Endothelial cell of umbilical vein (primary cell): ENCODE data around the gene MRTFA. TPM values are rescaled to one million over a fixed set of nuclear protein-coding genes. Genes with fewer than 3 reads are reported as not detected.

Experiments used
- BruUV-seq: library from RNA; stranded (reverse); fragments of 400-500 nt; replicated peaks from 2 replicates; lab custom pipeline; 2021; lab: Mats Ljungman, UMichigan
- CTCF ChIA-PET: fragments of 300-600, 350-600 bp; sonication (Branson Sonifier 250); formaldehyde crosslinking; loops from one replicate; lab custom pipeline; 2021; ENCODE audit warnings: antibody characterized with exemption, inconsistent platforms; lab: Charles Lee
- POLR2A ChIA-PET: fragments of 300-600, 350-600 bp; sonication (Branson Sonifier 250); formaldehyde crosslinking; loops from one replicate; lab custom pipeline; 2021; ENCODE audit warnings: antibody characterized with exemption, inconsistent platforms; lab: Charles Lee
- DNase-seq: peaks from one replicate; pipeline ENCODE4 v3.0.0-alpha.2; 2011; ENCODE audit warnings: low read depth, low spot score
- FAIRE-seq: peaks from 2 replicates; lab custom pipeline; 2011; peaks lifted over from hg19 to GRCh38; lab: Jason Lieb, UNC
- H2AFZ ChIP-seq: 2 replicates; pipeline ENCODE4 v1.6.0; 2012; ENCODE audit warnings: low read depth, low read length, control low read depth, inconsistent platforms
- H3K27ac ChIP-seq: 2 replicates; pipeline ENCODE4 v1.5.1; 2011; ENCODE audit warnings: low read depth, mild to moderate bottlenecking, control low read depth, low read length, moderate library complexity; ENCODE audit not compliant: insufficient read depth
- H3K27me3 ChIP-seq, 2 experiments: 2 replicates each; pipeline versions ENCODE4 v1.6.0 to v1.6.1; 2011; ENCODE audit warnings: low read length in 2 of 2, mixed read lengths in 1 of 2; ENCODE audit not compliant: control insufficient read depth in 2 of 2, insufficient read depth in 2 of 2
- H3K36me3 ChIP-seq, 2 experiments: 2 replicates in 1 of 2; 3 replicates in 1 of 2; pipeline ENCODE4 v1.5.1; 2011; ENCODE audit warnings: low read length in 2 of 2, mild to moderate bottlenecking in 1 of 2, moderate library complexity in 1 of 2; ENCODE audit not compliant: control insufficient read depth in 2 of 2, insufficient read depth in 2 of 2; ENCODE audit errors: extremely low read depth in 1 of 2
- H3K4me1 ChIP-seq: 3 replicates; pipeline ENCODE4 v1.5.1; 2011; ENCODE audit warnings: mild to moderate bottlenecking, low read length; ENCODE audit not compliant: control insufficient read depth, insufficient read depth; ENCODE audit errors: extremely low read depth
- H3K4me2 ChIP-seq: 2 replicates; pipeline ENCODE4 v1.6.1; 2011; ENCODE audit warnings: low read length, control low read depth, mixed read lengths; ENCODE audit not compliant: insufficient read depth
- H3K4me3 ChIP-seq, 3 experiments: fragments of 200-600 bp in 1 of 3; sonication (generic), shearing (Covaris generic) in 1 of 3; replicated peaks in 1 of 3; 2 replicates each; pipeline ENCODE4 v1.5.1; 2011 to 2016; ENCODE audit warnings: control low read depth in 3 of 3, low read length in 3 of 3, mild to moderate bottlenecking in 2 of 3, inconsistent platforms in 1 of 3, low read depth in 1 of 3, moderate library complexity in 1 of 3; ENCODE audit not compliant: insufficient read depth in 1 of 3
- H3K79me2 ChIP-seq: 2 replicates; pipeline ENCODE4 v1.6.0; 2012; ENCODE audit warnings: low read length, inconsistent platforms; ENCODE audit not compliant: control insufficient read depth, insufficient read depth
- H3K9ac ChIP-seq: replicated peaks from 2 replicates; pipeline ENCODE3; 2011; ENCODE audit warnings: low read length, control low read depth; ENCODE audit not compliant: insufficient read depth; ENCODE audit errors: extremely low read depth
- H3K9me1 ChIP-seq: replicated peaks from 3 replicates; pipeline ENCODE4 v1.6.0; 2011; ENCODE audit warnings: mild to moderate bottlenecking, low read length; ENCODE audit not compliant: control insufficient read depth, insufficient read depth; ENCODE audit errors: extremely low read depth
- H3K9me3 ChIP-seq: replicated peaks from 2 replicates; pipeline ENCODE4 v1.5.1; 2012; ENCODE audit warnings: low read length, inconsistent platforms; ENCODE audit not compliant: control insufficient read depth, insufficient read depth
- H4K20me1 ChIP-seq: replicated peaks from 2 replicates; pipeline ENCODE3; 2011; ENCODE audit warnings: mild to moderate bottlenecking, low read length; ENCODE audit not compliant: control insufficient read depth, insufficient read depth; ENCODE audit errors: extremely low read depth
- CTCF ChIP-seq, 2 donors: IDR thresholded peaks; 1 replicate in 1 of 2; 2 replicates in 1 of 2; pipeline ENCODE4 v1.5.1; 2011; ENCODE audit warnings: low read length in 2 of 2, mild to moderate bottlenecking in 2 of 2, moderate library complexity in 2 of 2, control low read depth in 1 of 2, inconsistent platforms in 1 of 2, low read depth in 1 of 2; ENCODE audit not compliant: insufficient read depth in 1 of 2; ENCODE audit errors: extremely low read depth in 1 of 2
- EZH2 ChIP-seq: IDR thresholded peaks from 2 replicates; pipeline ENCODE4 v1.6.1; 2012; ENCODE audit warnings: borderline replicate concordance, low read depth, mild to moderate bottlenecking, moderate library complexity, low read length, inconsistent platforms; ENCODE audit not compliant: severe bottlenecking
- FOS ChIP-seq: IDR thresholded peaks from 2 replicates; pipeline ENCODE4 v1.6.1; 2011; ENCODE audit warnings: mild to moderate bottlenecking, low read length, moderate library complexity, borderline replicate concordance; ENCODE audit not compliant: insufficient read depth
- GATA2 ChIP-seq: IDR thresholded peaks from 2 replicates; pipeline ENCODE4 v1.7.0; 2011; ENCODE audit warnings: low read depth, mild to moderate bottlenecking, moderate library complexity, mixed read lengths, low read length; ENCODE audit not compliant: insufficient read length, insufficient read depth
- JUN ChIP-seq: IDR thresholded peaks from 2 replicates; pipeline ENCODE4 v1.6.1; 2011; ENCODE audit warnings: borderline replicate concordance, low read depth; ENCODE audit not compliant: insufficient read length, insufficient read depth
- MAX ChIP-seq: IDR thresholded peaks from 2 replicates; pipeline ENCODE4 v1.6.1; 2011; ENCODE audit not compliant: insufficient read depth, insufficient read length
- MYC ChIP-seq: IDR thresholded peaks from one replicate; pipeline ENCODE4 v1.6.1; 2011; ENCODE audit warnings: mild to moderate bottlenecking, low read depth, low read length
- POLR2A ChIP-seq: IDR thresholded peaks from 2 replicates; pipeline ENCODE4 v1.6.1; 2012; ENCODE audit warnings: low read depth, mild to moderate bottlenecking, control low read depth, low read length
- POLR2AphosphoS5 ChIP-seq: IDR thresholded peaks from 2 replicates; pipeline ENCODE4 v1.6.1; 2012; ENCODE audit warnings: low read depth, mild to moderate bottlenecking, control low read depth, low read length, moderate library complexity; ENCODE audit not compliant: insufficient read depth
- dilution Hi-C: fragments of 300-500 bp; cut with MboI; formaldehyde crosslinking; loops from one replicate; pipeline ENCODE4 v1.15.0; 2019; ENCODE audit warnings: low sequenced_read_pairs; ENCODE audit not compliant: extremely low pct_ligation_motif_present
- intact Hi-C: fragments of 100-400 bp; cut with micrococcal nuclease; formaldehyde crosslinking; loops from one replicate; pipeline ENCODE4 v1.10.0; 2022
- polyA plus RNA-seq, 4 experiments: library from polyadenylated mRNA; depleted of rRNA in 3 of 4; stranded (reverse) in 3 of 4; unstranded in 1 of 4; fragments of >200 nt; gene quantifications; 2 replicates each; pipeline versions ENCODE4 v1.2.1 to v1.2.3, GENCODE V29; 2011 to 2012; ENCODE audit warnings: missing spikeins in 1 of 4
- total RNA-seq: library from RNA; stranded (reverse); gene quantifications from 2 replicates; pipeline ENCODE4 v1.2.3, GENCODE V29; 2021

The MRTFA gene
- total and polyA plus RNA-seq, 2 donors (not counting 3 experiments of a cell fraction or from before 2014, with no cell fraction given), result 13.6 to 44.1 TPM

- Histone ChIP-seq H3K36me3 (no peaks in the 10 kb centered on the region), H3K4me1 (no peaks in the 10 kb centered on the region), H3K27me3 (no peaks in the 10 kb centered on the region), H3K9ac (no peak overlapping the region), H4K20me1 (no peaks in the 10 kb centered on the region), H3K4me2 (no peak overlapping the region), H3K79me2 (peaks cover 58% of the 10 kb centered on the region), H3K9me3 (no peaks in the 10 kb centered on the region), H2AFZ (no peak overlapping the region), H3K4me3 (no peak overlapping the region), H3K27ac (no peak overlapping the region), H3K9me1 (no peaks in the 10 kb centered on the region)
- DNase-seq (no peak), FAIRE-seq (no peak)
- no peak for TF ChIP-seq POLR2AphosphoS5
- no peak for TF ChIP-seq GATA2
- no peak for TF ChIP-seq MYC
- TF ChIP-seq JUN, result no peak
- TF ChIP-seq POLR2A, result no peak
- TF ChIP-seq EZH2, result no peak
- TF ChIP-seq MAX, result no peak
- TF ChIP-seq CTCF (IDR thresholded peaks at IDR 0.05; ENCODE audit: extremely low read depth in 1 of 2, insufficient read depth in 1 of 2, low read depth in 1 of 2, low read length in 2 of 2), result no peak
- TF ChIP-seq FOS, result no peak
- intact Hi-C loops (no loop called here), dilution Hi-C loops (no loop called here)
- no TSS peak for BruUV-seq
- POLR2A ChIA-PET, result no interaction called here
- CTCF ChIA-PET, result interaction anchor here (1.9 kb wide), 1 partner anchor 12 kb away, joined by 5 read pairs; no protein-coding TSS in a partner anchor
Observed at GRCh38 chr22:40618400-40618799, 18.1 kb downstream of the MRTFA start.
